ENCODE results near the gene TBC1D4.

The TBC1D4 gene

DNA sequence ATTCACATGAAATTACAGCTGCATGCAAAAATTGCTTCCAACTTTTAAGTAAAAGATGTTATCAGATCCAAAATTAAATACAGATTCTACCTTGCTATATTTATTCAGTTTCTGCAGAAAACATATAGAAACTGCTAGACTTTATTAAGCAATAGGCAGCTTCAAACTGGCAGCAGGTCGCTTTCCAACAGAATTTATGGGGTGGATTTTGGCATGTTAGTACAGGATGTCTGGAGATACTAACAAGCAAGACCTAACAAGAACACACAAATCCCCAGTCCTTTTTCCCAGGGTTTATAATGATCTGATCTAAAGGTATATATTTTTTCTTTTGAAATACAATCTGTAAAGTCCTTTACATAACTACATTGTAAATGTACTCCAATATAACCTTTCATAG is 27.5 kb downstream of the TBC1D4 start:
- no peak for DNase-seq (ENCODE audit: extremely low read depth, low read depth)
- no peak overlapping the region for H3K4me3 ChIP-seq (replicated peaks; ENCODE audit: low read depth, low read length)
- TF ChIP-seq, protein P1, sequence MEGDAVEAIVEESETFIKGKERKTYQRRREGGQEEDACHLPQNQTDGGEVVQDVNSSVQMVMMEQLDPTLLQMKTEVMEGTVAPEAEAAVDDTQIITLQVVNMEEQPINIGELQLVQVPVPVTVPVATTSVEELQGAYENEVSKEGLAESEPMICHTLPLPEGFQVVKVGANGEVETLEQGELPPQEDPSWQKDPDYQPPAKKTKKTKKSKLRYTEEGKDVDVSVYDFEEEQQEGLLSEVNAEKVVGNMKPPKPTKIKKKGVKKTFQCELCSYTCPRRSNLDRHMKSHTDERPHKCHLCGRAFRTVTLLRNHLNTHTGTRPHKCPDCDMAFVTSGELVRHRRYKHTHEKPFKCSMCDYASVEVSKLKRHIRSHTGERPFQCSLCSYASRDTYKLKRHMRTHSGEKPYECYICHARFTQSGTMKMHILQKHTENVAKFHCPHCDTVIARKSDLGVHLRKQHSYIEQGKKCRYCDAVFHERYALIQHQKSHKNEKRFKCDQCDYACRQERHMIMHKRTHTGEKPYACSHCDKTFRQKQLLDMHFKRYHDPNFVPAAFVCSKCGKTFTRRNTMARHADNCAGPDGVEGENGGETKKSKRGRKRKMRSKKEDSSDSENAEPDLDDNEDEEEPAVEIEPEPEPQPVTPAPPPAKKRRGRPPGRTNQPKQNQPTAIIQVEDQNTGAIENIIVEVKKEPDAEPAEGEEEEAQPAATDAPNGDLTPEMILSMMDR (IDR thresholded peaks at IDR 0.05; ENCODE audit: low read depth, low read length, missing control alignments), result no peak

DNA sequence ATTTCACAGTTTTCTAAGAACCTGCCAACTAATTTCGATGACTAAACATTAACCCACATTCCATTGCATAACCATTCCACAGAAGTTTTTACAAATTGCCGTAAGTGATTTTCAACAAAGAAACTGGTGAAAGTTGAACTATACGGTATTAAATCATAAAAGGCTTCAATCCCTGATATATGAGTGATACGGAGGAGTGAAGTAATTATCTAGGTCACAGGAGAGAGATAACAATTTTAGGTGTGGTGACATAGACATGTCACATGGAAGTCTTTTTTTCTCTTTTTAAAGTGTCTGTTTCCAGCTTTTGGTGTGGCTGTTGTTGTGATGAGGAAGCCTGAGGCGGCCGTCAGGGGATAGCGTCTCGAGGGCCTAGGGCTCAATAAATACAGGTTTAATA is 29.4 kb downstream of the TBC1D4 start:
- TF ChIP-seq, protein P1 (IDR thresholded peaks at IDR 0.05; ENCODE audit: low read depth, low read length, missing control alignments), result no peak
- no peak overlapping the region for H3K4me3 ChIP-seq (replicated peaks; ENCODE audit: low read depth, low read length)
- no peak for DNase-seq (ENCODE audit: extremely low read depth, low read depth)

DNA sequence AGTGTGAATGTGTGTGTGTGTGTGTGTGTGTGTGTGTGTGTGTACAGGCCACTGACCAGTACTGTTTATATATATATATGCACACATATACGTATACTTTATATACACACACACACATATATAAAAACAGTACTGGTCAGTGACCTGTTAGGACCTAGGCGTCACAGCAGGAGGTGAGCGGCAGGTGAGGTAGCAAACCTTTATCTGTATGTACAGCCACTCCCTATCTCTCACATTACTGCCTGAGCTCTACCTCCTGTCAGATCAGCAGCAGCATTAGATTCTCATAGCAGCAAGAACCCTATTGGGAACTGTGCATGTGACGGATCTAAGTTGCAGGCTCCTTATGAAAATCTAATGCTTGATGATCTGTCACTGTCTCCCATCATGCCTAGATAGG is 34.5 kb downstream of the TBC1D4 start:
- DNase-seq (ENCODE audit: extremely low read depth, low read depth), result no peak

DNA sequence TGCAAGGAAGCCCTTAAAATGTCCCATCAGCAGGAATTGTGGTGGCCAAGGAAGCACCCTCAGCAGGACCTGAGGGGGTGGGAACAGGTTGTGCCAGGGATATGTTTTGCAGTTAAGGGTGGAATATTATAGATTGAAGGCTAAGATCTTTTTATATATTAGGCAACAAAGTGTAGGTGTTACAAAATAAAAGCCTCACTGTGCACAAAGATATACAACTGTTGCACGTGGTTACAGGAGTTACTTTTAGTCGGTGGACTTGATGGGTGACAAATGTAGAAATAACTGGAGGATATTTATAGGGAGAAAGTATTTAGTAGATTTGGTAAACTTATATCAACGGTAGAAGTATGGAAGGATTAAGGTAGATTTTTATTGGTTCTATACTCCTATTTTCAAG is 35.1 kb downstream of the TBC1D4 start:
- no peak for DNase-seq (ENCODE audit: extremely low read depth, low read depth)
- H3K4me3 ChIP-seq (replicated peaks; ENCODE audit: low read depth, low read length), result no peak overlapping the region
- TF ChIP-seq, protein P1 (IDR thresholded peaks at IDR 0.05; ENCODE audit: low read depth, low read length, missing control alignments), result no peak

More for the DNA sequence above, 34.5 kb downstream of the TBC1D4 start:
- TF ChIP-seq, protein P1 (IDR thresholded peaks at IDR 0.05; ENCODE audit: low read depth, low read length, missing control alignments), result no peak
- no peak overlapping the region for H3K4me3 ChIP-seq (replicated peaks; ENCODE audit: low read depth, low read length)

DNA sequence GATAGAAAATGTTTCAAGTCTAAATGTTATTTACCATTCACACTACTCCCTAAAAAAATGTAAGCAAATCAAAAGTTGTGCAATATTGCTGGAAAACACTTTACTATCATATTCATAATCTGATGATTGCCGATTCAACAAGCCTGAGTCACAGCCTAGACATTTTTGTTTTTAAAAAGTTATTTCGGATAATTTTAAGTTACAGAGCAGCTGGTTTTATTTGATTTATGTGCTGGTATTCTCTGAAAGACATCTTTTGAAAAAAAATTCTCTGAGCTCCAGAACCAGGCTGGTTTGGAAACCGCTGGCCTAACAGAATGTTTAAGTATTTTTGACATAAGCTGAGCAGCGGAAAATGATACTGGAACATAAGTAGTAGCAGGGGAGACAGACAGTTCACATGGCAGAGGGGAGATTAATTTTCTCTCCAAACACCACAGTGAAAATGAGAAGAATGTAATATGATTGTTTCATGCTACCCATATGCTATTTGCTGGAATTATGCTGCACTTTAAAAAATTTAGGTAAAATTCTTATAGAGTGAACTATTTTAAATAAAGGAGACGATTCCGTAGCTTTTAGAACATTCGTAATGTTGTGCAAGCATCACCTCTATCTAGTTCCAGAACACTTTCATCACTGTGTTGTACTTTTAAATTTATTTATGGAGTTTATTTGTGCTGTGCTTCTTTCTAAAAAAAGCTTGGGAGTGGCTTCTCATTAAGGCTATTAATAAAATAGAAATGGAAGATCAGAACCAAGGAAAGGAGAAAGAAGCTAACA is 36.1 kb downstream of the TBC1D4 start:
- TF ChIP-seq, protein P1 (IDR thresholded peaks at IDR 0.05; ENCODE audit: low read depth, low read length, missing control alignments), result no peak
- H3K4me3 ChIP-seq (replicated peaks; ENCODE audit: low read depth, low read length), result no peak overlapping the region
- DNase-seq (ENCODE audit: extremely low read depth, low read depth), result no peak

DNA sequence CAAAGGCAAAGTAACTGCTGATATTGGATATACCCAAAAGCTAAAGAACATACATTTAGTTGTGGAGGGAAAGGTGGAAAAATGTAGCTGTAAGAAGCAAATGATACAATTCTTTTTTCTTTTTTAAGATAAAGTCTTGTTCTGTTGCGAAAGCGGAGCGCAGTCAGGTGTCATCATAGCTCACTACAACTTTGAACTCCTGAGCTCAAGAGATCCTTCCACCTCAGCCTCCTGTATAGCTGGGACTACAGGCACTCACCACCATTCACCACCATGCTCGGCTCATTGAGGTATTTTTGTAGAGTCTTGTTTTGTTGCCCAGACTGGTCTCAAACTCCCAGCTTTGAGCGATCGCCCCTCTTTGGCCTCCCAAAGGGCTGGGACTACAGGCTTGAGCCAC is 38.0 kb downstream of the TBC1D4 start:
- TF ChIP-seq, protein P1 (IDR thresholded peaks at IDR 0.05; ENCODE audit: low read depth, low read length, missing control alignments), result no peak
- no peak for DNase-seq (ENCODE audit: extremely low read depth, low read depth)
- H3K4me3 ChIP-seq (replicated peaks; ENCODE audit: low read depth, low read length), result no peak overlapping the region
